Measurements from ENCODE around the gene CCDC154. TPM values are rescaled to one million over a fixed set of nuclear protein-coding genes. Genes with fewer than 3 reads are reported as not detected.

CCDC154 gene
- total and polyA plus RNA-seq, 10 of the 15 experiments (the other 5 are each of a cell fraction or from before 2014, with no cell fraction given) = 0.06 to 0.26 (median 0.25) TPM; not detected in 7

- BruUV-seq (replicated peaks) = no TSS peak
- ChIA-PET SMC1A (ENCODE audit: uncharacterized antibody, unreplicated experiment) (no interaction called here), RAD21 (ENCODE audit: unreplicated experiment) (no interaction called here), POLR2A (interaction anchor here (1.1 kb wide), 1 partner anchor 10 kb away, joined by 3 read pairs; no protein-coding TSS in a partner anchor), CTCF (no interaction called here)
- H3K9me3 ChIP-seq (replicated peaks; ENCODE audit: control insufficient read depth, insufficient read depth, low read length) = no peaks in the 10 kb centered on the region
- no peak overlapping the region for H2AFZ ChIP-seq (ENCODE audit: control insufficient read depth, low read depth, low read length)
- ATAC-seq = no peak
- H3K4me2 ChIP-seq (ENCODE audit: control insufficient read depth, insufficient read depth) = no peak overlapping the region
- H3K79me2 ChIP-seq (ENCODE audit: control insufficient read depth, insufficient read depth, low read length) = no peaks in the 10 kb centered on the region
- peaks cover 0 to 12% of the 10 kb centered on the region in 2 experiments; a peak in 3 of 4 replicates for H3K36me3 ChIP-seq (ENCODE audit: control insufficient read depth in 2 of 2, insufficient read depth in 2 of 2, low read length in 1 of 2)
- no peak for FAIRE-seq
- peaks cover 10% of the 10 kb centered on the region for H3K4me1 ChIP-seq (ENCODE audit: control insufficient read depth, insufficient read depth, low read length)
- in situ Hi-C loops (cut with MboI) (no loop called here), intact Hi-C loops (cut with micrococcal nuclease; ENCODE audit: unreplicated experiment) (no loop called here)
- no peak overlapping the region for H3K27ac ChIP-seq (ENCODE audit: control insufficient read depth, insufficient read depth)
- WGBS (ENCODE audit: insufficient coverage, insufficient replicate concordance, low lambda C conversion rate, missing lambda C conversion rate) = 91% methylated on average over 24 of the region's 24 CpGs
- H3K4me3 ChIP-seq = no peak overlapping the region
- no peak overlapping the region for H3K9ac ChIP-seq (ENCODE audit: control insufficient read depth, insufficient read depth, low read length)
- H3K27me3 ChIP-seq (replicated peaks in 1 of 2; ENCODE audit: control insufficient read depth in 2 of 2, insufficient read depth in 2 of 2, low read length in 1 of 2) = no peaks in the 10 kb centered on the region
- H4K20me1 ChIP-seq (ENCODE audit: control insufficient read depth, insufficient read depth) = no peaks in the 10 kb centered on the region
- no peak for DNase-seq (ENCODE audit: low read depth, low spot score)
- TF ChIP-seq NFYB (IDR thresholded peaks at IDR 0.05; ENCODE audit: insufficient read depth, low read depth, low read length) = no peak
- TF ChIP-seq ELK1 (IDR thresholded peaks at IDR 0.05; ENCODE audit: low read depth, low read length) = no peak
- no peak for TF ChIP-seq SP1 (IDR thresholded peaks at IDR 0.05; ENCODE audit: low read depth, low read length)
- TF ChIP-seq SKIL (IDR thresholded peaks at IDR 0.05; ENCODE audit: low read depth, poor library complexity, severe bottlenecking) = no peak
- no peak for TF ChIP-seq TCF7 (IDR thresholded peaks at IDR 0.05; ENCODE audit: borderline replicate concordance)
- no peak for TF ChIP-seq ESRRA (IDR thresholded peaks at IDR 0.05; ENCODE audit: low read length)
- TF ChIP-seq HCFC1 (IDR thresholded peaks at IDR 0.05; ENCODE audit: low read length) = no peak
- no peak for TF ChIP-seq SPI1 (IDR thresholded peaks at IDR 0.05; ENCODE audit: borderline replicate concordance, insufficient read depth, low read depth, low read length)
- no peak for TF ChIP-seq E2F4 (IDR thresholded peaks at IDR 0.05; ENCODE audit: low read depth, low read length)
- no peak for TF ChIP-seq SUZ12 (IDR thresholded peaks at IDR 0.05; ENCODE audit: unreplicated experiment)
- TF ChIP-seq POLR2AphosphoS2 (IDR thresholded peaks at IDR 0.05; ENCODE audit: low read depth, low read length) = no peak
- TF ChIP-seq KAT2A (conservative IDR thresholded peaks at IDR 0.05; ENCODE audit: control insufficient read depth, low read depth, low read length) = no peak
- TF ChIP-seq USF2 (IDR thresholded peaks at IDR 0.05; ENCODE audit: borderline replicate concordance, low read depth, low read length) = no peak
- no peak for TF ChIP-seq ZNF592 (IDR thresholded peaks at IDR 0.05)
Measured at GRCh38 chr16:1461146-1461545, 16.8 kb upstream of the CCDC154 start.

Measured in GM12878 (cell line).